ENCODE data around the gene DHX34. TPM values are rescaled to one million over a fixed set of nuclear protein-coding genes. Genes with fewer than 3 reads are reported as not detected.

Gene DHX34
- total and polyA plus RNA-seq, 9 of the 15 experiments (the other 6 are each of a cell fraction or from before 2014, with no cell fraction given): 0.36 to 42.0 (median 15.0) TPM

- TF ChIP-seq ZNF717 (CRISPR knock-in tag; IDR thresholded peaks at IDR 0.05): no peak
- no peak for TF ChIP-seq MEF2A (IDR thresholded peaks at IDR 0.05; ENCODE audit: control insufficient read depth, low read depth, low read length)
- TF ChIP-seq FOXK2 (conservative IDR thresholded peaks at IDR 0.05 in 1 of 2, IDR thresholded peaks at IDR 0.05 in 1 of 2; ENCODE audit: low read depth in 2 of 2): peak in 1 of 2 experiments; percentile 35; a peak in 1 of 4 replicates
- TF ChIP-seq, protein P1, sequence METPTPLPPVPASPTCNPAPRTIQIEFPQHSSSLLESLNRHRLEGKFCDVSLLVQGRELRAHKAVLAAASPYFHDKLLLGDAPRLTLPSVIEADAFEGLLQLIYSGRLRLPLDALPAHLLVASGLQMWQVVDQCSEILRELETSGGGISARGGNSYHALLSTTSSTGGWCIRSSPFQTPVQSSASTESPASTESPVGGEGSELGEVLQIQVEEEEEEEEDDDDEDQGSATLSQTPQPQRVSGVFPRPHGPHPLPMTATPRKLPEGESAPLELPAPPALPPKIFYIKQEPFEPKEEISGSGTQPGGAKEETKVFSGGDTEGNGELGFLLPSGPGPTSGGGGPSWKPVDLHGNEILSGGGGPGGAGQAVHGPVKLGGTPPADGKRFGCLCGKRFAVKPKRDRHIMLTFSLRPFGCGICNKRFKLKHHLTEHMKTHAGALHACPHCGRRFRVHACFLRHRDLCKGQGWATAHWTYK (CRISPR knock-in tag; IDR thresholded peaks at IDR 0.05): no peak
- no peak for TF ChIP-seq SAP30 (IDR thresholded peaks at IDR 0.05; ENCODE audit: borderline replicate concordance, insufficient read depth, low read depth, low read length, poor library complexity, severe bottlenecking)
- no peak for TF ChIP-seq DDX20 (tag; IDR thresholded peaks at IDR 0.05; ENCODE audit: low read depth)
- TF ChIP-seq E2F1 (CRISPR knock-in tag; IDR thresholded peaks at IDR 0.05): no peak
- TF ChIP-seq JUNB (CRISPR knock-in tag; conservative IDR thresholded peaks at IDR 0.05): 0 out of 2 replicates have a peak, but pooled peaks have one; percentile 10
- TF ChIP-seq NCOR1 (IDR thresholded peaks at IDR 0.05): no peak; the same call in 1 of the 2 replicates
- no peak for TF ChIP-seq CHCHD3 (CRISPR knock-in tag; IDR thresholded peaks at IDR 0.05)
- no peak for TF ChIP-seq ZNF445 (CRISPR knock-in tag; IDR thresholded peaks at IDR 0.05; ENCODE audit: low read depth)
- TF ChIP-seq EZH2 (IDR thresholded peaks at IDR 0.05; ENCODE audit: borderline replicate concordance, low read depth, low read length): no peak
- TF ChIP-seq TAF9B (IDR thresholded peaks at IDR 0.05; ENCODE audit: partially characterized antibody): peak; percentile 96
- no peak for TF ChIP-seq CCNT2 (IDR thresholded peaks at IDR 0.05; ENCODE audit: borderline replicate concordance, extremely low read depth, insufficient read length, low read depth, low read length)
- TF ChIP-seq, protein P2, sequence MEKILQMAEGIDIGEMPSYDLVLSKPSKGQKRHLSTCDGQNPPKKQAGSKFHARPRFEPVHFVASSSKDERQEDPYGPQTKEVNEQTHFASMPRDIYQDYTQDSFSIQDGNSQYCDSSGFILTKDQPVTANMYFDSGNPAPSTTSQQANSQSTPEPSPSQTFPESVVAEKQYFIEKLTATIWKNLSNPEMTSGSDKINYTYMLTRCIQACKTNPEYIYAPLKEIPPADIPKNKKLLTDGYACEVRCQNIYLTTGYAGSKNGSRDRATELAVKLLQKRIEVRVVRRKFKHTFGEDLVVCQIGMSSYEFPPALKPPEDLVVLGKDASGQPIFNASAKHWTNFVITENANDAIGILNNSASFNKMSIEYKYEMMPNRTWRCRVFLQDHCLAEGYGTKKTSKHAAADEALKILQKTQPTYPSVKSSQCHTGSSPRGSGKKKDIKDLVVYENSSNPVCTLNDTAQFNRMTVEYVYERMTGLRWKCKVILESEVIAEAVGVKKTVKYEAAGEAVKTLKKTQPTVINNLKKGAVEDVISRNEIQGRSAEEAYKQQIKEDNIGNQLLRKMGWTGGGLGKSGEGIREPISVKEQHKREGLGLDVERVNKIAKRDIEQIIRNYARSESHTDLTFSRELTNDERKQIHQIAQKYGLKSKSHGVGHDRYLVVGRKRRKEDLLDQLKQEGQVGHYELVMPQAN (IDR thresholded peaks at IDR 0.05; ENCODE audit: borderline replicate concordance): peak; percentile 45; the same call in 1 of the 2 replicates
- TF ChIP-seq, protein P3, sequence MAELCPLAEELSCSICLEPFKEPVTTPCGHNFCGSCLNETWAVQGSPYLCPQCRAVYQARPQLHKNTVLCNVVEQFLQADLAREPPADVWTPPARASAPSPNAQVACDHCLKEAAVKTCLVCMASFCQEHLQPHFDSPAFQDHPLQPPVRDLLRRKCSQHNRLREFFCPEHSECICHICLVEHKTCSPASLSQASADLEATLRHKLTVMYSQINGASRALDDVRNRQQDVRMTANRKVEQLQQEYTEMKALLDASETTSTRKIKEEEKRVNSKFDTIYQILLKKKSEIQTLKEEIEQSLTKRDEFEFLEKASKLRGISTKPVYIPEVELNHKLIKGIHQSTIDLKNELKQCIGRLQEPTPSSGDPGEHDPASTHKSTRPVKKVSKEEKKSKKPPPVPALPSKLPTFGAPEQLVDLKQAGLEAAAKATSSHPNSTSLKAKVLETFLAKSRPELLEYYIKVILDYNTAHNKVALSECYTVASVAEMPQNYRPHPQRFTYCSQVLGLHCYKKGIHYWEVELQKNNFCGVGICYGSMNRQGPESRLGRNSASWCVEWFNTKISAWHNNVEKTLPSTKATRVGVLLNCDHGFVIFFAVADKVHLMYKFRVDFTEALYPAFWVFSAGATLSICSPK (IDR thresholded peaks at IDR 0.05; ENCODE audit: borderline replicate concordance): no peak
- TF ChIP-seq MXD1 (CRISPR knock-in tag; IDR thresholded peaks at IDR 0.05; ENCODE audit: borderline replicate concordance, poor library complexity, severe bottlenecking): no peak
- TF ChIP-seq RUNX1 (IDR thresholded peaks at IDR 0.05; ENCODE audit: low read depth): no peak
- peak; percentile 60; the same call in 1 of the 2 replicates for TF ChIP-seq GTF2E2 (tag; IDR thresholded peaks at IDR 0.05)
- TF ChIP-seq NFE2 (IDR thresholded peaks at IDR 0.05; ENCODE audit: low read depth): peak; percentile 92
These were observed 33.8 kb upstream of the DHX34 start (continued) for GRCh38 chr19:47315125-47315821.
